Measurements from ENCODE around the gene NUDC. TPM values are rescaled to one million over a fixed set of nuclear protein-coding genes. Genes with fewer than 3 reads are reported as not detected.

Gene NUDC
- 40.8 and 58.8 TPM in 2 replicates for total RNA-seq

DNA sequence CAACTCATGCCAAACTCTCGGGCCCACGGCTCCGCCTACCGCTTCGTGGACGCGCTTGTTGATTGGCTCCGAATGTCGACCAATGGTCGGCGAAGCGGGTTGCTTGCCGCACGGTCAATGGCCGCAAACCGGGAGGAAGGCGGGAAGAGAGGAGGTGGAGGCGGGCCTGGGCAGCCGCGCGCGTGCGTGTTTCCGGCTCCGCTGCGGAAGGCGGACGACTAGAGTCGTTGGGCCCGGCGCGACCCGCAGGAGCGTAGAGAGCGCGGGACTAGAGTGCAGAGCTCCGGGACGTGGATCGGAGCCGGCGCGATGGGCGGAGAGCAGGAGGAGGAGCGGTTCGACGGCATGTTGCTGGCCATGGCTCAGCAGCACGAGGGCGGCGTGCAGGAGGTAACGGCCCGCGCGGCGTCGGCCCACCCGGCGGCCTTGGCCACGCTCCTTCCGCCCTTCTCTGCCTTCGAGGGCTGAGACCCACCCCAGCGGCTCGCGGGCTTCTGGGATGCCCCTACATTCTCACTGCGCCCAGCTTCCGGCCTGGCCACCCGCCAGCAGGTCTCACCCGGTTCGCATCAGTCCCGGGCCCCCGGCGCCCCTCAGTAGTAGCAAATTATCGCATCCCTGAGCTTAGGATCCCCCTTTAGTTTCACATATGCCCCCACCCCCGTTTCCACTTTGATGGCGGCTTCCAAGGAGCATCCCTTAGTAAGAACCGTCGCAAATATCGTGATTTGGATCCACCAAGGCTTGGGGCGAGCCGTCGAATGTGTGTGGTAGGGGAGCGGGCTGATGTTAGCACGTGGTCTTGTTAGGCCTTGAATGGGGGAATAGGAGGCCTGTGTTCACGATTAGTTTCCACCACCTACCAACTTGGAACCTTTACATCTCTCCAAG is at the start of gene NUDC:
Gene NUDC, plus strand, starts transcription at position 204 of the 891 bp plus-strand sequence. Its CDS starts 106 bp downstream, at position 310.

GRCh38 chr1:26889551-26890466 is 31.7 kb upstream of the NUDC start, which contains the start of gene GPN2:
Gene GPN2 (minus strand): TSS chr1:26890283. CDS start chr1:26890096, 187 bp downstream.

DNA sequence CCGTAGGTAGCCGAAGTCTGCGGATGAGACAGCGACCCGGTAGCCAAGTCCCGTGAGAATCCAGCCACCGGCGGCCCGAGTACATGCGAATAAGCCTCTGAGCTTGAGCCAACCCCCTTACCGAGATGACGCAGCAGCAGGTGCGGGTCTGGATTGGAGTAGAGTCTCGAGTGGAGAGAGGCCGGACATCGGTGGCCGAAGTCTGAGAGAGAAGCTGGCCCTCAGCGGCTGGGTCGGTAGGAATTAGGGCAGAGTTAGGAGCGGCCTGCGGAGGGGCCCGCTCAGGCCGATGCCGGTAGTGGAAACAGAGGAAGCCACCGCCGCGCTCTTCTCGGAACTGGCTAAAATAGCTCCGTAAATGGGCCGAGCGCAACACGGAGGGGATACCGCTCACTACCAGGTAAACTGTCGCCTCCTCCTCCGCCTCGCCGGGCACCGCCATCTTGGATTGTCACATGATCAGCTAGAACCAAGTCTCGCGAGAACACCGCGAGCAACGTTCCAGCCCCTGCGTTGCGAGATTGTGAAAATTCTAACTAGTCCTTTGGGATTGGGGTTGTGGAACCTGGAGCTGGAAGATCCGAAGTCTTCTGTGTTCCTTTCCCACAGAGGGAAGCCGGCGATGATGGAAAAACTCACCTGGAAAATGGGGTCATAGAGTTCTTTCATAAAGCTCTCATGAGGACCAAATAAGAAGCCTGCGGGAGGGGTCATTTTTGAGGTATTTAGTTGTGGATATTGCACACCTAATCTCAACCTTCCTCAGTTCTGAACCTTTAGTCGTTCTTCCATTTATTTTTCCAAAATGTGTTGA is 21.3 kb upstream of the NUDC start, which contains the start of gene GPATCH3:
Gene GPATCH3, minus strand, starts transcription at position 467 of the 814 bp plus-strand sequence. Its CDS starts 25 bp downstream, at position 442.

GRCh38 chr1:26913754-26914619 is 7.6 kb upstream of the NUDC start, which contains the start of gene NR0B2:
Gene NR0B2 (minus strand): TSS chr1:26913975. CDS start chr1:26913940, 35 bp downstream.

GRCh38 chr1:26959722-26960624 is 38.4 kb downstream of the NUDC start, which contains the start of gene KDF1:
Gene KDF1 (minus strand): TSS chr1:26960468. CDS start chr1:26952380, 8,088 bp downstream.

DNA sequence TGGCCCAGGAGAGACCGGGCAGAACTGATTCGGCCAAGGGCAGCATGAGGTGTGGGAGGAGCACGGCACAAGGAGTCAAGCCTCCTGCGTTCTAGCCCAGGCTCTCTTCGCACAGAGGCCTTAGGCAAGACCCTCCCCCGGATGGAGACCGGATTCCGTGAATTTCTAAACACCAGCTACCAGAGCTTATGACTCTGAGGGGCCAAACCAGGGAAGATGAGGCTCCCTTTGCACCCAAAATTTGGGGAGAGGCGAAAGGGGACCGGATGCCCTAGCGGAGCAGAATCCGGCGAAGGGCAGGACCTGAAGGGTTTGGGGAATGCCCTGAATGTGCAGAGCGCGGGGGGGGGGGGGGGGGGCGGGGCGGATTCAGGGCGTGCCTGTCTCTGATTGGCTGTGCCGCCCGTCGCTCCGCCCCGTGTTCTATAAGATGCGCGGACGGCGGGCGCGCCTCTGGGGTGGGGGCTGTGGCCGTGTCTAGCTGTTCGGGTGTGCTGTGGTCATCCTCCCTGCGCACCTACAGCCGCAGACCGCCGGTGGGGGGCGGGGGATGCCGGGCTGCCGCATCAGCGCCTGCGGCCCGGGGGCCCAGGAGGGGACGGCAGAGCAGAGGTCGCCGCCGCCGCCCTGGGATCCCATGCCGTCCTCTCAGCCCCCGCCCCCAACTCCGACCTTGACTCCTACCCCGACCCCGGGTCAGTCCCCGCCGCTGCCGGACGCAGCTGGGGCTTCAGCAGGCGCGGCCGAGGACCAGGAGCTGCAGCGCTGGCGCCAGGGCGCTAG is 71.9 kb downstream of the NUDC start, which contains the start of gene TRNP1:
Gene TRNP1, plus strand, starts transcription at position 456 of the 783 bp plus-strand sequence. Its CDS starts 95 bp downstream, at position 551.

Other genes with a start within 250 kb of the NUDC start
- 18.8 and 21.3 TPM in 2 replicates for gene ARID1A, start 225.7 kb upstream of the NUDC start, total RNA-seq
- 7.7 and 25.5 TPM in 2 replicates for gene PIGV, start 133.8 kb upstream of the NUDC start, total RNA-seq
- 5.0 and 12.1 TPM in 2 replicates for gene ZDHHC18, start 95.1 kb upstream of the NUDC start, total RNA-seq
- not detected in 2 replicates for gene SFN, start 58.6 kb upstream of the NUDC start, total RNA-seq
- 8.5 and 8.8 TPM in 2 replicates for gene GPN2, start 31.5 kb upstream of the NUDC start, total RNA-seq
- 7.8 and 9.0 TPM in 2 replicates for gene GPATCH3, start 21.3 kb upstream of the NUDC start, total RNA-seq
- gene NR0B2, start 7.8 kb upstream of the NUDC start, total RNA-seq, result not detected in 2 replicates
- not detected in 2 replicates for gene KDF1, start 38.7 kb downstream of the NUDC start, total RNA-seq
- 205 and 207 TPM in 2 replicates for gene TRNP1, start 71.9 kb downstream of the NUDC start, total RNA-seq
- gene TENT5B, start 91.1 kb downstream of the NUDC start, total RNA-seq, result 29.8 and 32.7 TPM in 2 replicates
- gene SLC9A1, start 233.4 kb downstream of the NUDC start, total RNA-seq, result 12.7 and 15.7 TPM in 2 replicates

Measured in pericardium fibroblast (primary cell).